ENCODE measurements around the gene ICE2.

ICE2 gene

DNA sequence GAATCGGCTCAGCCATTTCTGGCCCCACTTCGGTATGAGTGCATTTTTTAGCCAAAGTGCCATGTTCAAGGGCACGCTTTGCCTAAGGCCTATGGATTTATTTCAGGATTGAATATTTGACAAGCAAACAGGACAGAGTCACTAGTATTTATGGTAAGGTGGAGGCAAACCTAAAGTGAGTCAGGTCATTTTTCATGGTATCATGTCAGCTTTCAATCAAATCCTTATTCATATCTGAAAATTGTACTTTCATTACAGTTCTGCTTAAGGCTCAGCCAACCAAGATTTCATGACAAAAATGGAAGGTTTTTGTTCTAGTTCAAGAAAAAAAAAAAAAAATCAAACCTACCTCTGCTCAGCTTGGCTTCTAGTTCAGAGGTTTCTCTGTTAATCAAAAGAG is 30.5 kb upstream of the ICE2 start:
- Histone ChIP-seq H3K36me3 (replicated peaks; ENCODE audit: insufficient read depth, low read length) (no peaks in the 10 kb centered on the region), H3F3A (ENCODE audit: insufficient read depth, low read length) (0 out of 2 replicates have a peak, but pooled peaks cover 5% of the 10 kb centered on the region), H3K4me3 (ENCODE audit: low read length) (no peak overlapping the region), H3K9me3 (replicated peaks; ENCODE audit: insufficient read depth, low read length) (no peaks in the 10 kb centered on the region), H4K20me1 (ENCODE audit: insufficient read depth, low read length) (no peaks in the 10 kb centered on the region), H3K4me1 (ENCODE audit: low read length) (peaks cover 15% of the 10 kb centered on the region), H3K9me2 (replicated peaks; ENCODE audit: insufficient read depth, low read length) (no peaks in the 10 kb centered on the region), H3K27ac (ENCODE audit: low read length) (no peak overlapping the region), H3K4me2 (ENCODE audit: low read depth, low read length) (no peak overlapping the region), H3K9ac (ENCODE audit: low read length) (no peak overlapping the region), H3K79me2 (ENCODE audit: low read length) (no peaks in the 10 kb centered on the region), H3K27me3 (replicated peaks; ENCODE audit: insufficient read depth, low read length) (no peaks in the 10 kb centered on the region), H2AFZ (ENCODE audit: low read length) (no peak overlapping the region)
- no peak for DNase-seq
- TF ChIP-seq, protein P1, sequence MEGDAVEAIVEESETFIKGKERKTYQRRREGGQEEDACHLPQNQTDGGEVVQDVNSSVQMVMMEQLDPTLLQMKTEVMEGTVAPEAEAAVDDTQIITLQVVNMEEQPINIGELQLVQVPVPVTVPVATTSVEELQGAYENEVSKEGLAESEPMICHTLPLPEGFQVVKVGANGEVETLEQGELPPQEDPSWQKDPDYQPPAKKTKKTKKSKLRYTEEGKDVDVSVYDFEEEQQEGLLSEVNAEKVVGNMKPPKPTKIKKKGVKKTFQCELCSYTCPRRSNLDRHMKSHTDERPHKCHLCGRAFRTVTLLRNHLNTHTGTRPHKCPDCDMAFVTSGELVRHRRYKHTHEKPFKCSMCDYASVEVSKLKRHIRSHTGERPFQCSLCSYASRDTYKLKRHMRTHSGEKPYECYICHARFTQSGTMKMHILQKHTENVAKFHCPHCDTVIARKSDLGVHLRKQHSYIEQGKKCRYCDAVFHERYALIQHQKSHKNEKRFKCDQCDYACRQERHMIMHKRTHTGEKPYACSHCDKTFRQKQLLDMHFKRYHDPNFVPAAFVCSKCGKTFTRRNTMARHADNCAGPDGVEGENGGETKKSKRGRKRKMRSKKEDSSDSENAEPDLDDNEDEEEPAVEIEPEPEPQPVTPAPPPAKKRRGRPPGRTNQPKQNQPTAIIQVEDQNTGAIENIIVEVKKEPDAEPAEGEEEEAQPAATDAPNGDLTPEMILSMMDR (IDR thresholded peaks at IDR 0.05; ENCODE audit: low read length) = no peak
- no peak for TF ChIP-seq EZH2phosphoT487 (IDR thresholded peaks at IDR 0.05; ENCODE audit: low read length)
- TF ChIP-seq EZH2 (optimal IDR thresholded peaks at IDR 0.05; ENCODE audit: low read depth, low read length) = no peak

DNA sequence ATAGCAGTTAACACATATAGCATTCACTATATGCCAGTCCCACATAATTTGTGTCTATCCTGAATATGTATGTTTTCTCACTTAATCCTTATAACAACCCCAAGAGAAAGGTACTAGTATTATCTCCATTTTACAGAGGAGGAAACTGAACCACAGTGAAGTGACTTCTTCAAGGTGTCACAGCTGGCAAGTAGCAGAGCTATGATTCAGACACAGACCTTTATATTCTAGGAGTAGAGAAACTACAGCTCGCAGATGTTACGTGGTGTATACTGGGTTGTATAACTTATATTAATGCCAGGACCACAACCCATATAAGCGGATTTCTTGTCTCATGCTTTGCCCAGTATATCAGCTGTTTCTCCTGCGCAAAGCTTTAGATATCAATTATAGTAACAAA is 29.5 kb upstream of the ICE2 start:
- no peaks in the 10 kb centered on the region for H3K79me2 ChIP-seq (ENCODE audit: low read length)
- H3K36me3 ChIP-seq (replicated peaks; ENCODE audit: insufficient read depth, low read length) = no peaks in the 10 kb centered on the region
- H3K4me2 ChIP-seq (ENCODE audit: low read depth, low read length) = peak overlapping the region; percentile 64; the same call in 1 of the 2 replicates
- no peaks in the 10 kb centered on the region for H3K9me3 ChIP-seq (replicated peaks; ENCODE audit: insufficient read depth, low read length)
- no peak overlapping the region for H3K9ac ChIP-seq (ENCODE audit: low read length)
- 0 out of 2 replicates have a peak overlapping the region, but pooled peaks have one; percentile 18 for H2AFZ ChIP-seq (ENCODE audit: low read length)
- H3K4me1 ChIP-seq (ENCODE audit: low read length) = peaks cover 15% of the 10 kb centered on the region
- no peaks in the 10 kb centered on the region for H4K20me1 ChIP-seq (ENCODE audit: insufficient read depth, low read length)
- H3K9me2 ChIP-seq (replicated peaks; ENCODE audit: insufficient read depth, low read length) = no peaks in the 10 kb centered on the region
- no peak for DNase-seq
- 0 out of 2 replicates have a peak, but pooled peaks cover 5% of the 10 kb centered on the region for H3F3A ChIP-seq (ENCODE audit: insufficient read depth, low read length)
- TF ChIP-seq EZH2 (optimal IDR thresholded peaks at IDR 0.05; ENCODE audit: low read depth, low read length) = no peak
- no peak for TF ChIP-seq EZH2phosphoT487 (IDR thresholded peaks at IDR 0.05; ENCODE audit: low read length)
- TF ChIP-seq, protein P1 (IDR thresholded peaks at IDR 0.05; ENCODE audit: low read length) = no peak
- no peak overlapping the region; the same call in 1 of the 2 replicates for H3K4me3 ChIP-seq (ENCODE audit: low read length)
- H3K27me3 ChIP-seq (replicated peaks; ENCODE audit: insufficient read depth, low read length) = no peaks in the 10 kb centered on the region
- H3K27ac ChIP-seq (ENCODE audit: low read length) = peak overlapping the region; percentile 29; the same call in 1 of the 2 replicates

DNA sequence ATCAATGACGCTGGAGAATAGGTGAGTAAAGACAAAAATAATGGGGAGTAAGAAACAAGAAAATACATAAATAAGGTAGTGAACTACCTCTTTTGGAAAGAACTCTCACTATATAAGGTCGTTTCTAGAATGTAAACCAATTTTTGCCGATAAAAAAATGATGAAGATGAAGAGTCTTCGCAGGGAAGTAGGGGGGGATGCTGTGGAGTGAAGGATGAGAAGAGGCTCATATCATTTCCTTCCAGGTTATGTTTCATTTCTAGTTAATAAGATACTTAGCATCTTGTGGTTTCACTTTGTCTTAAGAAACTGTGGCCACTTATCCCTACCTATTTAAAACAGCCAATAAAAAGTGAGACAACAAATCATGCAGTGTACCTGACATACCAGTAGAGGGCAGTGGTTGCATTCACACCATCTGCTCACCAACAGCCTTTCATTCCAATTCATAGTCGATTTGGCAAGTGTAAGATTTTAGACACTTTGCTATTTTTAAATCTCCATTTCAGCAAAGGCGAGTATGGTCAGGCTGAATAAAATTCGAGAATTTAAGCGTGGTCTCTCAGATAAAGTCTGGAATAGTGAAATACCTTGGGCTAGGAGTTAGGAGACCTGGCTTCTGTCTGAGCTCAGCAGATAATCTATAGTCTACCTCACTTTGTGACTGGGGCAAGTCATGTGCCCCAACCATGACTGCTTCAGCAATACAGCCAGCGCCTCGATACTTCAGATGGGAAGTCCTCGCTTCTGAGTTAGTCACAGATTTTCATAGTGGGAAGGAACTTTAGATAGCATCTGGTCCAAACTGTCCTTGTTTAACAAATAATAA is 28.9 kb upstream of the ICE2 start:
- Histone ChIP-seq H3K36me3 (replicated peaks; ENCODE audit: insufficient read depth, low read length) (no peaks in the 10 kb centered on the region), H2AFZ (ENCODE audit: low read length) (peak overlapping the region; percentile 35; the same call in 1 of the 2 replicates), H3K4me2 (ENCODE audit: low read depth, low read length) (peak overlapping the region; percentile 64), H3K27me3 (replicated peaks; ENCODE audit: insufficient read depth, low read length) (no peaks in the 10 kb centered on the region), H3K4me1 (ENCODE audit: low read length) (peaks cover 15% of the 10 kb centered on the region), H3K9me3 (replicated peaks; ENCODE audit: insufficient read depth, low read length) (no peaks in the 10 kb centered on the region), H3K9me2 (replicated peaks; ENCODE audit: insufficient read depth, low read length) (no peaks in the 10 kb centered on the region), H3K79me2 (ENCODE audit: low read length) (no peaks in the 10 kb centered on the region), H3F3A (ENCODE audit: insufficient read depth, low read length) (0 out of 2 replicates have a peak, but pooled peaks cover 5% of the 10 kb centered on the region), H3K4me3 (ENCODE audit: low read length) (peak overlapping the region; percentile 32; the same call in 1 of the 2 replicates), H3K9ac (ENCODE audit: low read length) (peak overlapping the region; percentile 3; the same call in 1 of the 2 replicates), H3K27ac (ENCODE audit: low read length) (peak overlapping the region; percentile 47; the same call in 1 of the 2 replicates), H4K20me1 (ENCODE audit: insufficient read depth, low read length) (no peaks in the 10 kb centered on the region)
- TF ChIP-seq, protein P1 (IDR thresholded peaks at IDR 0.05; ENCODE audit: low read length) = peak; percentile 95
- no peak for TF ChIP-seq EZH2phosphoT487 (IDR thresholded peaks at IDR 0.05; ENCODE audit: low read length)
- DNase-seq = peak; percentile 82
